ENCODE results near the gene RS1.

DNA sequence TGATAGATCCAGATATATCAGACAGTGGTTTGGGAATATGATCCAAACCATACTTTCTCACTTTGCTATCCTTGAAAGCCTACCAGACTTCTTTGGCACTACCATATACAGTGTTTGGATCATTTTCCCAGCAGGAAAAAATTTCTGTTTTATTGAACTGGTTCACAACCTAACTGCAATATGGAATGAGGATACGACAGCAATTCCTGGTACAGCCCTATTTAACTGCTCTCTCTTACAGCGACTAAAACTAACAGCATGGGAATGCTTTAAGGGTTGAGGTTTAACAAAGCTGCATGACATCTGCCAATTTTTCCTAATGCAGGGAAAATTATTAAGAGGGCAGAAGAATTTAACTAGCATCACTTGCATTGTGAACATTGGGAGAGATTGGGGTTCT lies 47.3 kb downstream of the RS1 start:
- TF ChIP-seq, protein P1, sequence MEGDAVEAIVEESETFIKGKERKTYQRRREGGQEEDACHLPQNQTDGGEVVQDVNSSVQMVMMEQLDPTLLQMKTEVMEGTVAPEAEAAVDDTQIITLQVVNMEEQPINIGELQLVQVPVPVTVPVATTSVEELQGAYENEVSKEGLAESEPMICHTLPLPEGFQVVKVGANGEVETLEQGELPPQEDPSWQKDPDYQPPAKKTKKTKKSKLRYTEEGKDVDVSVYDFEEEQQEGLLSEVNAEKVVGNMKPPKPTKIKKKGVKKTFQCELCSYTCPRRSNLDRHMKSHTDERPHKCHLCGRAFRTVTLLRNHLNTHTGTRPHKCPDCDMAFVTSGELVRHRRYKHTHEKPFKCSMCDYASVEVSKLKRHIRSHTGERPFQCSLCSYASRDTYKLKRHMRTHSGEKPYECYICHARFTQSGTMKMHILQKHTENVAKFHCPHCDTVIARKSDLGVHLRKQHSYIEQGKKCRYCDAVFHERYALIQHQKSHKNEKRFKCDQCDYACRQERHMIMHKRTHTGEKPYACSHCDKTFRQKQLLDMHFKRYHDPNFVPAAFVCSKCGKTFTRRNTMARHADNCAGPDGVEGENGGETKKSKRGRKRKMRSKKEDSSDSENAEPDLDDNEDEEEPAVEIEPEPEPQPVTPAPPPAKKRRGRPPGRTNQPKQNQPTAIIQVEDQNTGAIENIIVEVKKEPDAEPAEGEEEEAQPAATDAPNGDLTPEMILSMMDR (IDR thresholded peaks at IDR 0.05), result no peak
- no peak for TF ChIP-seq POLR2A (IDR thresholded peaks at IDR 0.05)

All from ovary (tissue), 3 donors.